ENCODE measurements around the gene HMGCS1.

Gene HMGCS1

DNA sequence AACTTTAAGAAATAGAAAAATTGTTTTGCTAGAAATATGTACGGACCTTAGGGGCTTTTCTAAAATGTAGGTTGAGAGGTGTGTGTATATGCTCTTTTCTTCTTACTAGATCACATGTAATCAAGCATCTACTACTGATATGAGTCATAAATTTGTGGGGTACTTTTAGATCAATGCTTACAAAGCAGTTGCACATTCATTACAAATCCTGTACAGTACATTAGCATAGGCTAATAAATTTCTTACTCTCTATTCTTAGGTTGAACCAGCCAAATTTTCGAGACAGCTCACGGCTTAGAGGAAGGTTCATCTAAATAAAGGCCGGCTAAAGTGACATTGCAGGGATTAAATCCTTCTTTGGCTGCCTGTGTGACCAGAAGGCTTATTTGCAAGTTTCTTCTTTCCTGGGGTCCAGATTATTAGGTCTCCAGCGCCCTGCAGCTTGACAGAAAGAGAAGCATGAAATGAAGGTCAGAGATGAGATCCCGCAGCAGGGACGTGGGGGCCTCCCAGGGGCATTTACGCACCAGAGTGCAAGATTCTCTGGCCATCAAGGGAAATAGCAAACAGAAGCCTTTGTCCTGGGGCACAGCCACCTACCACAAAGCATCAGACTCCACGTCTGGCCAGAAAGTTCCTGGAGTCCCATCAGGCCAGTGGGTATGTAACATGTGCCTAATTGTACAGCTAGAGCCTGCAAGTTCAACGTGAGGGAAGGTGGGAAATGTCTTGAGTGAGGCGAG is 68.2 kb downstream of the HMGCS1 start:
- TF ChIP-seq, protein P1, sequence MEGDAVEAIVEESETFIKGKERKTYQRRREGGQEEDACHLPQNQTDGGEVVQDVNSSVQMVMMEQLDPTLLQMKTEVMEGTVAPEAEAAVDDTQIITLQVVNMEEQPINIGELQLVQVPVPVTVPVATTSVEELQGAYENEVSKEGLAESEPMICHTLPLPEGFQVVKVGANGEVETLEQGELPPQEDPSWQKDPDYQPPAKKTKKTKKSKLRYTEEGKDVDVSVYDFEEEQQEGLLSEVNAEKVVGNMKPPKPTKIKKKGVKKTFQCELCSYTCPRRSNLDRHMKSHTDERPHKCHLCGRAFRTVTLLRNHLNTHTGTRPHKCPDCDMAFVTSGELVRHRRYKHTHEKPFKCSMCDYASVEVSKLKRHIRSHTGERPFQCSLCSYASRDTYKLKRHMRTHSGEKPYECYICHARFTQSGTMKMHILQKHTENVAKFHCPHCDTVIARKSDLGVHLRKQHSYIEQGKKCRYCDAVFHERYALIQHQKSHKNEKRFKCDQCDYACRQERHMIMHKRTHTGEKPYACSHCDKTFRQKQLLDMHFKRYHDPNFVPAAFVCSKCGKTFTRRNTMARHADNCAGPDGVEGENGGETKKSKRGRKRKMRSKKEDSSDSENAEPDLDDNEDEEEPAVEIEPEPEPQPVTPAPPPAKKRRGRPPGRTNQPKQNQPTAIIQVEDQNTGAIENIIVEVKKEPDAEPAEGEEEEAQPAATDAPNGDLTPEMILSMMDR (IDR thresholded peaks at IDR 0.05; ENCODE audit: low read length, missing control alignments), result no peak
- H3K4me3 ChIP-seq (replicated peaks; ENCODE audit: low read depth, low read length), result no peak overlapping the region
- no peak for DNase-seq (ENCODE audit: low read depth)

DNA sequence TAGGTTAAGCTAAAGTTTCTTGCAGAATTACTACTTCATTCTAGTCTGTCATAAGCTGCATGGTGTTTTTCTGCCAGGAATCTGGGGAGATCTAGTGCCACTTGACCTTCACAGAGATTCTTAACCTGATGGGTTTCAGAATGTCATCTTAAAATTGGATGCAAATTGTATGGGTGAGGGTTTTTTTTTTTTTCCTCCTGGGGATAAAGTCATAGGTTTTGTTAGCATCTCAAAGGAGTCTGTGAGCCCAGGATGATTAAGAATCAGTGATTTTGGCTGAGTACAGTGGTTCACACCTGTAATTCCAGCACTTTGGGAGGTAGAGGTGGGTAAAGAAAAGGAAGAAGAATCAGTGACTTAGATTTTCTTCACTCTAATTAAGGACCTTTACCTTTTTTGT is 69.9 kb downstream of the HMGCS1 start:
- TF ChIP-seq, protein P1 (IDR thresholded peaks at IDR 0.05; ENCODE audit: low read length, missing control alignments), result no peak
- DNase-seq (ENCODE audit: low read depth), result no peak
- no peak overlapping the region for H3K4me3 ChIP-seq (replicated peaks; ENCODE audit: low read depth, low read length)

DNA sequence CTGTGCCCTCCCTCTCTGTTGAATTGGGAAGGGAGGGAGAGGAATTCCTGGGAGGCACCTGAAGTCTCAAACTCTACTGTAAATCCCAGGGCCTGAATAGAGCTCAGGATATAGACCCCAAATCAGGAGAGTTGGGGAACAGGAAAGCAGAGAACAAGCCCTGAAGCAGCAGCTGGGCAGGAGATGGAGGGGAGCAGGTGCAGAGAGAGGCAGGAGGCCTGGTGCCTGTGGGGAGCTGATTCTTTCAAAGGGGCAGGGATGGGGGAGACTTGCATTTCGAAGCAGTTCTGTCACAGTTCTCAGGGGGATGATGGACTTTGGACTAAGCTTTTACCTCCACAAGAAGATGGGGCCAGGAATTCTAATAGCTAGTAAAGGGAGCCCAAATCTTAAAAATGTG is 71.0 kb downstream of the HMGCS1 start:
- no peak for DNase-seq (ENCODE audit: low read depth)
- TF ChIP-seq, protein P1 (IDR thresholded peaks at IDR 0.05; ENCODE audit: low read length, missing control alignments), result no peak
- H3K4me3 ChIP-seq (replicated peaks; ENCODE audit: low read depth, low read length), result no peak overlapping the region

All from fibroblast of pulmonary artery (primary cell).